GM18867 (cell line): Measurements from ENCODE around the gene ZSCAN25.
"Not testable (repeated sequence)": the region's sequence is repeated elsewhere in the genome, so short reads cannot be mapped to it uniquely, and the experiment has no call there.

ENCODE experiments used
- ATAC-seq: cut with Tn5 transposase; IDR thresholded peaks from one replicate; pipeline ENCODE4 v1.9.1; 2021; ENCODE audit warnings: mild to moderate bottlenecking, moderate library complexity; ENCODE audit not compliant: unreplicated experiment

The ZSCAN25 gene

GRCh38 chr7:99644431-99644830 is 27.7 kb downstream of the ZSCAN25 start:
- ATAC-seq = no peak

GRCh38 chr7:99645590-99645989 is 28.8 kb downstream of the ZSCAN25 start:
- ATAC-seq = no peak

GRCh38 chr7:99648843-99649242 is 32.1 kb downstream of the ZSCAN25 start:
- ATAC-seq = no peak

- no peak for ATAC-seq
Observed at GRCh38 chr7:99651290-99651689, 34.5 kb downstream of the ZSCAN25 start.

- ATAC-seq = no peak
Observed at GRCh38 chr7:99652671-99653070, 35.9 kb downstream of the ZSCAN25 start.

GRCh38 chr7:99653269-99653668 is 36.5 kb downstream of the ZSCAN25 start:
- ATAC-seq = not testable (repeated sequence)

- no peak for ATAC-seq
Observed at GRCh38 chr7:99653754-99654153, 37.0 kb downstream of the ZSCAN25 start.

GRCh38 chr7:99654626-99655025 is 37.9 kb downstream of the ZSCAN25 start:
- not testable (repeated sequence) for ATAC-seq

GRCh38 chr7:99657879-99658278 is 41.1 kb downstream of the ZSCAN25 start:
- ATAC-seq = not testable (repeated sequence)

GRCh38 chr7:99665312-99666012 is 48.7 kb downstream of the ZSCAN25 start:
- ATAC-seq = no peak

- no peak for ATAC-seq
Observed at GRCh38 chr7:99666013-99666395, 49.3 kb downstream of the ZSCAN25 start.

GRCh38 chr7:99667179-99667578 is 50.4 kb downstream of the ZSCAN25 start:
- no peak for ATAC-seq

GRCh38 chr7:99668541-99668940 is 51.8 kb downstream of the ZSCAN25 start:
- ATAC-seq = no peak

- no peak for ATAC-seq
Observed at GRCh38 chr7:99669782-99670181, 53.0 kb downstream of the ZSCAN25 start.

GRCh38 chr7:99672573-99672972 is 55.8 kb downstream of the ZSCAN25 start:
- ATAC-seq = no peak

- no peak for ATAC-seq
Observed at GRCh38 chr7:99674995-99675742, 58.4 kb downstream of the ZSCAN25 start.

GRCh38 chr7:99677013-99677647 is 60.4 kb downstream of the ZSCAN25 start:
- ATAC-seq = no peak

- no peak for ATAC-seq
Observed at GRCh38 chr7:99677648-99678045, 60.9 kb downstream of the ZSCAN25 start.

GRCh38 chr7:99679032-99679399 is 62.3 kb downstream of the ZSCAN25 start:
- no peak for ATAC-seq

GRCh38 chr7:99679400-99680191 is 62.9 kb downstream of the ZSCAN25 start, which contains the start of gene CYP3A5:
CYP3A5 (minus strand) TSS chr7:99679996; CDS start chr7:99679896, 100 bp downstream.
- no peak for ATAC-seq
